ENCODE results near the gene UBXN11. TPM values are rescaled to one million over a fixed set of nuclear protein-coding genes. Genes with fewer than 3 reads are reported as not detected.

Gene UBXN11
- total RNA-seq, 1 donor = 5.8 TPM

DNA sequence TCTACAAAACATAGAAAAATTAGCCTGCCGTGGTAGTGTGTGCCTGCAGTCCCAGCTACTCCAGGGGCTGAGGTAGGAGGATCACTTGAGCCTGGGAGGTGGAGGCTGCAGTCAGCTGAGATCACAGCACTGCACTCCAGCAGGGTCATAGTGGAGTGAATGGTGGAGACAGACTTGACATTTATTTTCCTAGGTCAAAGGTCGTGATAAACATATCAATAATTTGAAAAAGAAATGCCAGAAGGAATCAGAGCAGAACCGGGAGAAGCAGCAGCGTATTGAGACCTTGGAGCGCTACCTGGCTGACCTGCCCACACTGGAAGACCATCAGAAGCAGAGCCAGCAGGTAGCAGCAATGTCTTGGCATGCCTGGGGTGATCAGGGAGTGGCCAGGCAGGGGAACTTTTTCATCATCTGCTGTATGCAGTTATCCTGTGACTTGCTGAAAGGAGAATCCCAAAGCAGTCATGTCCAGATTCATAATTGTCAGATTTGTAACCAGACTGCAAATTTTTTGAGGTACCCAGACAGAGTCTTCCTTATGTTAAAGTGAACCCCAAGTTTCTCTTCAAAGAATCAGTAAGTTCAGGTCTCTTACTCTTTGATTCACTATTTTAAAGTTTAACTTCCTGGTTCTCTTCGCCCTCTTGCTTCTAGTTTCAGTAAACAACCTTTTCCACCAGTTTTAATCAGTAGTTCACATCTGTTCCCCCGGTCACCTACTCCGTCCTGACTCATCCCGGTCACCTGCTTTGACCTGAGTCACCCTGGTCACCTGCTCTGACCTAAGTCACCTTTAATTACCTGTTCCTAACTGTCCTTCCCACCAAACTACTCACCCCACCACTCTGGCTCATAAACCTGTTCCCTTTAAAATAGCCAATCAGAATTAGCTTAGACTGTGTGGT is 37.9 kb downstream of the UBXN11 start:
- TF ChIP-seq, protein P1, sequence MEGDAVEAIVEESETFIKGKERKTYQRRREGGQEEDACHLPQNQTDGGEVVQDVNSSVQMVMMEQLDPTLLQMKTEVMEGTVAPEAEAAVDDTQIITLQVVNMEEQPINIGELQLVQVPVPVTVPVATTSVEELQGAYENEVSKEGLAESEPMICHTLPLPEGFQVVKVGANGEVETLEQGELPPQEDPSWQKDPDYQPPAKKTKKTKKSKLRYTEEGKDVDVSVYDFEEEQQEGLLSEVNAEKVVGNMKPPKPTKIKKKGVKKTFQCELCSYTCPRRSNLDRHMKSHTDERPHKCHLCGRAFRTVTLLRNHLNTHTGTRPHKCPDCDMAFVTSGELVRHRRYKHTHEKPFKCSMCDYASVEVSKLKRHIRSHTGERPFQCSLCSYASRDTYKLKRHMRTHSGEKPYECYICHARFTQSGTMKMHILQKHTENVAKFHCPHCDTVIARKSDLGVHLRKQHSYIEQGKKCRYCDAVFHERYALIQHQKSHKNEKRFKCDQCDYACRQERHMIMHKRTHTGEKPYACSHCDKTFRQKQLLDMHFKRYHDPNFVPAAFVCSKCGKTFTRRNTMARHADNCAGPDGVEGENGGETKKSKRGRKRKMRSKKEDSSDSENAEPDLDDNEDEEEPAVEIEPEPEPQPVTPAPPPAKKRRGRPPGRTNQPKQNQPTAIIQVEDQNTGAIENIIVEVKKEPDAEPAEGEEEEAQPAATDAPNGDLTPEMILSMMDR (IDR thresholded peaks at IDR 0.05; ENCODE audit: extremely low read depth, low read depth, low read length) = no peak
- peaks cover 3% of the 10 kb centered on the region for H3K4me1 ChIP-seq (ENCODE audit: insufficient read depth, low read length)
- H4K20me1 ChIP-seq (ENCODE audit: insufficient read depth, low read length) = no peaks in the 10 kb centered on the region
- H3K36me3 ChIP-seq (ENCODE audit: insufficient read depth, low read length) = peaks cover 51% of the 10 kb centered on the region
- no peaks in the 10 kb centered on the region for H3K9me3 ChIP-seq (ENCODE audit: low read depth, low read length)
- H2AFZ ChIP-seq (ENCODE audit: low read length) = no peak overlapping the region
- H3K27me3 ChIP-seq (ENCODE audit: insufficient read depth, low read length) = no peaks in the 10 kb centered on the region
- H3K79me2 ChIP-seq (ENCODE audit: insufficient read depth, low read length) = no peaks in the 10 kb centered on the region
- no peak overlapping the region for H3K4me3 ChIP-seq (ENCODE audit: insufficient read depth, low read length)
- no peak overlapping the region for H3K4me2 ChIP-seq (ENCODE audit: insufficient read depth, low read length)
- H3K27ac ChIP-seq (ENCODE audit: low read depth, low read length) = no peak overlapping the region
- no peak for DNase-seq (ENCODE audit: insufficient read length, low spot score, missing footprints)

DNA sequence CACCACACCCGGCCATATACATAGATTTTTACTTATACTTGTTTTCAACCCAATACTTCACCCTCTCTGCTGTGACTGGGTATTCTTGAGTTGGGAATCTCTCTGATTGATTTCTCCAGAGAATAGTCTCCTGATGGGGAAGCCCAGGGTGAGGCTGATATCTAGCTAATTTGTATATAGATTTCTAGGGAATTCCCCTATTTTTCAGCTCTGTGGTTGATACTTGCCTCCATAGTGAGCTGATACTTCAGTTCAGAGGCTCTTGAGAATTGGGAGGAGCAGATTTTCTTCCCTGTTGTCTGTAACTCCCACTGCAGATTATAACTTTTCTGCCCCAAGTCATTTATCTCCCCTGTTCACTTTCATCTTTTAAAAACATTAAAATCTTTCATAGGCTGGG is 41.0 kb downstream of the UBXN11 start:
- Histone ChIP-seq H4K20me1 (ENCODE audit: insufficient read depth, low read length) (no peaks in the 10 kb centered on the region), H3K4me3 (ENCODE audit: insufficient read depth, low read length) (no peak overlapping the region), H3K79me2 (ENCODE audit: insufficient read depth, low read length) (no peaks in the 10 kb centered on the region), H3K36me3 (ENCODE audit: insufficient read depth, low read length) (peaks cover 45% of the 10 kb centered on the region), H3K9me3 (ENCODE audit: low read depth, low read length) (no peaks in the 10 kb centered on the region), H3K4me1 (ENCODE audit: insufficient read depth, low read length) (peaks cover 3% of the 10 kb centered on the region), H3K4me2 (ENCODE audit: insufficient read depth, low read length) (no peak overlapping the region), H3K27ac (ENCODE audit: low read depth, low read length) (no peak overlapping the region), H3K27me3 (ENCODE audit: insufficient read depth, low read length) (no peaks in the 10 kb centered on the region), H2AFZ (ENCODE audit: low read length) (no peak overlapping the region)
- no peak for DNase-seq (ENCODE audit: insufficient read length, low spot score, missing footprints)
- TF ChIP-seq, protein P1 (IDR thresholded peaks at IDR 0.05; ENCODE audit: extremely low read depth, low read depth, low read length) = no peak

DNA sequence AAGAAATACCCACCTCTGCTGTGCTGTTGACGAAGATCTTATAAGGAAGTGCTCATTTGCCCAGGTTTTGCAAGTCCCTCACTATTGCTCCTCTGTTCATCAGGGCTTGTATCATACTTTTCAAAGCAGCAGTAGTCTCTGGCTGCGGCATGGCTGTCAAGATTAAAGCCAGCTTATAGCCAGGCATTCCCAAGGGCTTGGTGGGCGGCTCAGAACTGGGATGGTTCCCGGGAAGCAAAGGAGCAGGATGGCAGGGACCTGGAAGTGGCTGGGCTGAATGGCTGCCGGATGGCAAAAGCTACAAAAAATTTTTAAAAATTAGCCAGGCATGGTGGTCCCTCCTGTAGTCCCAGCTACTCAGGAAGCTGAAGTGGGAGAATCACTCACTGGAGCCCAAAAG is 43.2 kb downstream of the UBXN11 start:
- H3K79me2 ChIP-seq (ENCODE audit: insufficient read depth, low read length) = no peaks in the 10 kb centered on the region
- TF ChIP-seq, protein P1 (IDR thresholded peaks at IDR 0.05; ENCODE audit: extremely low read depth, low read depth, low read length) = no peak
- H4K20me1 ChIP-seq (ENCODE audit: insufficient read depth, low read length) = no peaks in the 10 kb centered on the region
- no peak overlapping the region for H3K4me2 ChIP-seq (ENCODE audit: insufficient read depth, low read length)
- H3K27ac ChIP-seq (ENCODE audit: low read depth, low read length) = no peak overlapping the region
- H3K9me3 ChIP-seq (ENCODE audit: low read depth, low read length) = no peaks in the 10 kb centered on the region
- H2AFZ ChIP-seq (ENCODE audit: low read length) = no peak overlapping the region
- H3K36me3 ChIP-seq (ENCODE audit: insufficient read depth, low read length) = peaks cover 50% of the 10 kb centered on the region
- no peak for DNase-seq (ENCODE audit: insufficient read length, low spot score, missing footprints)
- H3K4me3 ChIP-seq (ENCODE audit: insufficient read depth, low read length) = no peak overlapping the region
- peaks cover 3% of the 10 kb centered on the region for H3K4me1 ChIP-seq (ENCODE audit: insufficient read depth, low read length)
- no peaks in the 10 kb centered on the region for H3K27me3 ChIP-seq (ENCODE audit: insufficient read depth, low read length)

DNA sequence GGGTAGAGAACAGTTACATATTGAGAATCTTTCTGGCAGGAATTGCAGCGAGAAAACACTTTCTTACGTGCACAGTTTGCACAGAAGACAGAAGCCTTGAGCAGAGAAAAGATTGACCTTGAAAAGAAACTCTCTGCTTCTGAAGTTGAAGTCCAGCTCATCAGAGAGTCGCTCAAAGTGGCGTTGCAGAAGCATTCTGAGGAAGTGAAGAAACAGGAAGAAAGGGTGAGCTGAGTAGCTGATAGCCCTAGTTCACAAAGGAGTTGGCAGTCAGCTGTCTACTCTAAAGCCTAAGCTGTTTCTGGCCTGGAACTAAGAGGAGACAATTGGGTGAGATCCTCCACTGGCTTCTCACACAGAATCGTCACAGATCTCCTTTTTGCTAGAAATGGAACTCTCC is 46.9 kb downstream of the UBXN11 start:
- no peaks in the 10 kb centered on the region for H3K4me1 ChIP-seq (ENCODE audit: insufficient read depth, low read length)
- H3K79me2 ChIP-seq (ENCODE audit: insufficient read depth, low read length) = no peaks in the 10 kb centered on the region
- H4K20me1 ChIP-seq (ENCODE audit: insufficient read depth, low read length) = peaks cover 3% of the 10 kb centered on the region
- TF ChIP-seq, protein P1 (IDR thresholded peaks at IDR 0.05; ENCODE audit: extremely low read depth, low read depth, low read length) = no peak
- peaks cover 53% of the 10 kb centered on the region for H3K36me3 ChIP-seq (ENCODE audit: insufficient read depth, low read length)
- no peak for DNase-seq (ENCODE audit: insufficient read length, low spot score, missing footprints)
- no peak overlapping the region for H3K4me3 ChIP-seq (ENCODE audit: insufficient read depth, low read length)
- no peak overlapping the region for H3K4me2 ChIP-seq (ENCODE audit: insufficient read depth, low read length)
- no peaks in the 10 kb centered on the region for H3K9me3 ChIP-seq (ENCODE audit: low read depth, low read length)
- H2AFZ ChIP-seq (ENCODE audit: low read length) = no peak overlapping the region
- H3K27me3 ChIP-seq (ENCODE audit: insufficient read depth, low read length) = no peaks in the 10 kb centered on the region
- H3K27ac ChIP-seq (ENCODE audit: low read depth, low read length) = no peak overlapping the region
